ENCODE results near the gene KCNE4. TPM values are rescaled to one million over a fixed set of nuclear protein-coding genes. Genes with fewer than 3 reads are reported as not detected.

The KCNE4 gene
- total RNA-seq, 1 donor from 2014 or later = not detected

DNA sequence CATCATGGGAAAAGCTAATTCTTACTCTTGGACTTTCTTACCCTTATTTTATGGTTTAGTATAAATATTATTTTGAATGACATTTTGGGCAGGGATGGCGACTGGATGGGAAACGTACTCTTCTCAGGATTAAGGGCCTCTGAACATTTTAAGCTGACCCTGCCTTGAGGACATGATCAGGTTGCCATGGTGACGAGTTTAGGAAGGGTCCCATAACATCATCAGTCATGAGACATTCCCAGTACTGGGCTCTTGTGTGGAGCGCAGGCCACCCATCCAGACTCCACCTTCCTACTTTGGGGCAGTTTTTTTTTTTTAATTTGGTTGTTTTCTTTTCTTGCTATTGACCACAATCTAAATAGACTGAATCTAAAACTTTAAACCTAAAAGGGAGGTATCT lies 40.7 kb downstream of the KCNE4 start:
- no peaks in the 10 kb centered on the region for H3K4me1 Mint-ChIP-seq
- H3K4me3 Mint-ChIP-seq = no peak overlapping the region
- no peaks in the 10 kb centered on the region for H3K36me3 Mint-ChIP-seq (ENCODE audit: low read depth)
- H3K9me3 Mint-ChIP-seq = no peaks in the 10 kb centered on the region
- intact Hi-C loops (cut with micrococcal nuclease) = no loop called here
- peaks cover under 1% of the 10 kb centered on the region for H3K27me3 Mint-ChIP-seq
- H3K27ac Mint-ChIP-seq = no peak overlapping the region
- DNase-seq = no peak

DNA sequence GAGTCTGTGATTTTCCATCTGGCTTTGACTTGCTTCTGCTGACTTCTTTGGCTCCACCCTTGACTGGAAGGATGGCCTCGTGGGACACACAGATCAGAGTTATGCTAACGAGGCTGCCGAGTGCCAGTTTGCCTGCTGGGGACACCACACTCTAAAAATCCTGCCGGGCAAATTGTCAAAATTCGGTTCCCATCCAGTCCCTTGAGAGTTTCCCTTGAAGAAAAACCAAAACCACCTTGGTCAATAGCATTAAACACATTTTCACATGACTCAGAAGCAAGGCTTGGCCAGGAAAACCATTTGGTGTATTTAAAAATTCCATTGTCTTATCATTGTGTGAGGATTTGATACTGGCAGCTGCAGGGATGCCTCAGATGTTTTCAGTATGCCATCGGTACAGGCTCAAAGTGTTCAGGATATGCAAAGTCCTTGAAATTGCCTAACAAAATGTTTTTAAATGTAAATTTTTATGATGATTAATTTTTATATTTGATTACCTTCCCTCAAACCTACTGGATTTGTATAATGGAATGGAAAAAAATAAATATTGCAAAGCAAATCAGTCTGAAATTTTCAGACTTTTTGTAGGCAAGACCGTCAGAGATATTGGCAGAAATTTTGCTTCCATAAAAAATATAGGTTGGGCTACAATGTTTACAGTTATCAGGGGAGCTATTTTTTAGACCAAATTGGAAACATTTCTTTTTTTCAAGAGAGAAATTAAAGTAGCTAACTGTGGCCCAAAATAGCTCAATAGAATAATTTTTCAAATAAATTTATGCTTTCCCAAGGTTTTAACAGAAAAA lies 41.6 kb downstream of the KCNE4 start:
- no peak overlapping the region for H3K4me3 Mint-ChIP-seq
- H3K4me1 Mint-ChIP-seq = no peaks in the 10 kb centered on the region
- DNase-seq = no peak
- intact Hi-C loops (cut with micrococcal nuclease) = no loop called here
- no peaks in the 10 kb centered on the region for H3K36me3 Mint-ChIP-seq (ENCODE audit: low read depth)
- no peak overlapping the region for H3K27ac Mint-ChIP-seq
- H3K27me3 Mint-ChIP-seq = no peaks in the 10 kb centered on the region
- no peaks in the 10 kb centered on the region for H3K9me3 Mint-ChIP-seq

GRCh38 chr2:223095207-223095606 lies 43.2 kb downstream of the KCNE4 start:
- Mint-ChIP-seq H3K4me1 (no peaks in the 10 kb centered on the region), H3K4me3 (no peak overlapping the region), H3K27ac (no peak overlapping the region), H3K36me3 (ENCODE audit: low read depth) (no peaks in the 10 kb centered on the region), H3K9me3 (no peaks in the 10 kb centered on the region), H3K27me3 (no peaks in the 10 kb centered on the region)
- intact Hi-C loops (cut with micrococcal nuclease) = no loop called here
- no peak for DNase-seq

GRCh38 chr2:223096235-223096970 lies 44.4 kb downstream of the KCNE4 start:
- H3K9me3 Mint-ChIP-seq = no peaks in the 10 kb centered on the region
- H3K4me3 Mint-ChIP-seq = no peak overlapping the region
- H3K27ac Mint-ChIP-seq = no peak overlapping the region
- DNase-seq = no peak
- intact Hi-C loops (cut with micrococcal nuclease) = no loop called here
- no peaks in the 10 kb centered on the region for H3K36me3 Mint-ChIP-seq (ENCODE audit: low read depth)
- no peaks in the 10 kb centered on the region for H3K4me1 Mint-ChIP-seq
- H3K27me3 Mint-ChIP-seq = no peaks in the 10 kb centered on the region

GRCh38 chr2:223097888-223098383 lies 45.9 kb downstream of the KCNE4 start:
- H3K4me1 Mint-ChIP-seq = no peaks in the 10 kb centered on the region
- no peak overlapping the region for H3K4me3 Mint-ChIP-seq
- H3K27ac Mint-ChIP-seq = no peak overlapping the region
- intact Hi-C loops (cut with micrococcal nuclease) = no loop called here
- no peak for DNase-seq
- H3K36me3 Mint-ChIP-seq (ENCODE audit: low read depth) = no peaks in the 10 kb centered on the region
- H3K9me3 Mint-ChIP-seq = no peaks in the 10 kb centered on the region
- no peaks in the 10 kb centered on the region for H3K27me3 Mint-ChIP-seq

DNA sequence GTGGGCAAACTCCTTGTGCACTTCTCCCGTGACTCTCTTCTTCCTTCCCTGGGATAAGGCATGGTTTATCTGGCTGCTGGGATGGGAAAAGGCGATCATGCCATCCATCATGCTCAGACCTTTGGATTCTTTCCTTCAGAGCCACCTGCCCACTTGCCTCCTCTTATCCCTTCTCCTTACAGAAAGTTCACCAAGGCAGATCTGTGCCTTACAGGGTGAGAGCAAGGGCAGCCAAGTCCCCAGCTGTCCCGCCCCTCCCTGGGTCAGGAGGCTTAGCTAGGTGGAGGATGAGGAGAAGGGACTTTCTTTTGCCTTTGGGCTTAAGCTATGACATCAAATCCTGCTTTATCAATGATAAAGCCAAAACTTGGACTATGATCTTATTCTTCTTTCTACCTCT lies 47.6 kb downstream of the KCNE4 start:
- no peak overlapping the region for H3K27ac Mint-ChIP-seq
- no peak overlapping the region for H3K4me3 Mint-ChIP-seq
- H3K36me3 Mint-ChIP-seq (ENCODE audit: low read depth) = no peaks in the 10 kb centered on the region
- intact Hi-C loops (cut with micrococcal nuclease) = no loop called here
- no peaks in the 10 kb centered on the region for H3K4me1 Mint-ChIP-seq
- no peaks in the 10 kb centered on the region for H3K9me3 Mint-ChIP-seq
- DNase-seq = no peak
- no peaks in the 10 kb centered on the region for H3K27me3 Mint-ChIP-seq

DNA sequence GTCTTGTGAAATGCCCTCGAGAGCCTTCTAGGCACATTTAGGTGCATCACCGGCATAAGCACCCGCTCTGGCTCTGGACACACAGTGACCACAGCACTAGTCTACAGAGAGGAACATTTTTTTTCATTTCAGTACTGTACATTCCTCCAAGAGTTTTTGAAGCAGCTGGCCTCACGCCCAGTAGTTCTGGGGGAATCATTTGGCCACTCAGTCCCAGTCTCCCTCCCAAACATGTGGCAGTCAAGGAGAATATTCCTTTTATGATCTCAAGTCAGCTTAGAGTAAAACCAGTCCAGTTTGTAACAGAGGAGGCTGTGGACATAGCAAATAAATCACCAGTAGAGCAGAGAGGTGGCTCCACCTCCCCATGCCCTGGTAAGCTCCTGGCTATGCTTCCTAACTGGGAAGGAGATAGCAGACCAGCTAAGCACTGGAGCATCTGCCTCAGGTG lies 48.1 kb downstream of the KCNE4 start:
- Mint-ChIP-seq H3K27me3 (no peaks in the 10 kb centered on the region), H3K27ac (no peak overlapping the region), H3K4me3 (no peak overlapping the region), H3K4me1 (no peaks in the 10 kb centered on the region), H3K9me3 (no peaks in the 10 kb centered on the region), H3K36me3 (ENCODE audit: low read depth) (no peaks in the 10 kb centered on the region)
- intact Hi-C loops (cut with micrococcal nuclease) = no loop called here
- no peak for DNase-seq

DNA sequence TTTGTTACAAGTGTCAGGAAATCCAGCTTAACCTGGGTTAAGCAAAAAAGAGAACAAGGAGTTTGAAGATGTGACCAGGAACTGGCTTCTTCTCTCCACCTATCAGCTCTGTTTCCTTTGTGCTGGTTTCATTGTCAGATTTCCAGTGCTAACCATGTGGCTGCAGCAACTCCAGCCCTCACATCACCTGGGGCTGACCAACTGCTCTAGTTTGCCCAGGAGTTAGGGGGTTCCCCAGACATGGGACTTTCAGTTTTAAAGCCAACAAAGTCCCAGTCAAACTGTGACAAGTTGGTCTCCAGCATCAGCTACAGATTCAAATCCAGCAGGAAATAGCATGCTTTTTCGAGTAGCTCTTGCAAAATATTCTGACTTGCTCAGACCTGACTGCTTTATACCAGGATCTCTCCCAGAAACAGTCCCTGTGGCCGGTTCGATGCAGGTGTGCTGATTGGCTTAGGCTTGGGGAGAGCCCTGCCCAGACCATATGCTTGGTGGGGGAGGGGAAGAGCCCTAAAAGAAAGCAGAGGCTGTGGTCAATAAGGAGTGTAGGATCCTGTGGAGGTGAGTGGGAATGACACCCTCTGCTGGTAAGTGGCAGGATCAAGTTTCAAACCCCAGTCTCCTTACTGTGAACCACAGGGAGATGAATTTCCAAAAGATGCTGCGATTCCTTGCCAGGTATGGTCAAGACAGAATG lies 49.5 kb downstream of the KCNE4 start:
- no peak overlapping the region for H3K4me3 Mint-ChIP-seq
- H3K27ac Mint-ChIP-seq = no peak overlapping the region
- H3K4me1 Mint-ChIP-seq = no peaks in the 10 kb centered on the region
- no peaks in the 10 kb centered on the region for H3K9me3 Mint-ChIP-seq
- H3K27me3 Mint-ChIP-seq = no peaks in the 10 kb centered on the region
- DNase-seq = no peak
- H3K36me3 Mint-ChIP-seq (ENCODE audit: low read depth) = no peaks in the 10 kb centered on the region
- intact Hi-C loops (cut with micrococcal nuclease) = no loop called here

GRCh38 chr2:223102040-223102400 lies 50.0 kb downstream of the KCNE4 start:
- Mint-ChIP-seq H3K36me3 (ENCODE audit: low read depth) (no peaks in the 10 kb centered on the region), H3K4me1 (no peaks in the 10 kb centered on the region), H3K4me3 (no peak overlapping the region), H3K27me3 (no peaks in the 10 kb centered on the region), H3K27ac (peak overlapping the region; percentile 31), H3K9me3 (no peaks in the 10 kb centered on the region)
- DNase-seq = no peak
- intact Hi-C loops (cut with micrococcal nuclease) = no loop called here

GRCh38 chr2:223102450-223102849 lies 50.5 kb downstream of the KCNE4 start:
- intact Hi-C loops (cut with micrococcal nuclease) = no loop called here
- H3K4me1 Mint-ChIP-seq = no peaks in the 10 kb centered on the region
- no peak for DNase-seq
- H3K36me3 Mint-ChIP-seq (ENCODE audit: low read depth) = no peaks in the 10 kb centered on the region
- H3K9me3 Mint-ChIP-seq = no peaks in the 10 kb centered on the region
- no peak overlapping the region for H3K27ac Mint-ChIP-seq
- H3K4me3 Mint-ChIP-seq = no peak overlapping the region
- no peaks in the 10 kb centered on the region for H3K27me3 Mint-ChIP-seq

GRCh38 chr2:223104336-223105132 lies 52.5 kb downstream of the KCNE4 start:
- Mint-ChIP-seq H3K9me3 (no peaks in the 10 kb centered on the region), H3K36me3 (ENCODE audit: low read depth) (no peaks in the 10 kb centered on the region), H3K27ac (no peak overlapping the region), H3K4me3 (no peak overlapping the region), H3K27me3 (no peaks in the 10 kb centered on the region), H3K4me1 (no peaks in the 10 kb centered on the region)
- no peak for DNase-seq
- intact Hi-C loops (cut with micrococcal nuclease) = no loop called here
